ENCODE data around the gene PKHD1. TPM values are rescaled to one million over a fixed set of nuclear protein-coding genes. Genes with fewer than 3 reads are reported as not detected.

The PKHD1 gene
- total RNA-seq, 1 donor from 2014 or later: 0.02 TPM

DNA sequence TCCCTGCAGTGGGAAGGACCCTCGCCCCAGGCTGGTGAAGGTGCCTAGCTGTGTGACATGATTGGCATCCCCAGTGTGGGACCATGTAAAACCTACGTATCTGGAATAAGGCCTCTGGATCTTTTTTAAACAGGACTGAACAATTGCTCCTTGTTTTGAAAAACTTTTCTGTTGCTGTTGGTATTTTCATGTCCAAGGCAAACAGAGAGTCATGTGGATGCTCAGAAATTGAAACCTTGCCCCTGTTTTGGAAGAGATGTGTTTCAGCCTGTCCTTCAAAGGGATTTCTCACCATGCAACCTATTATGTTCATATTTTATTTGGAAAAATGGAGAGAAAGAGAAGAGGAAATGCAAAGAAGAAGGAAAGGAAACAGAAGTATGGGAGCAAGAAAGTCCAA, 362.3 kb downstream of the PKHD1 start:
- H3K4me1 Mint-ChIP-seq: no peaks in the 10 kb centered on the region
- peaks cover 9% of the 10 kb centered on the region for H3K27me3 Mint-ChIP-seq (ENCODE audit: low read depth)
- H3K36me3 Mint-ChIP-seq: no peaks in the 10 kb centered on the region
- H3K27ac Mint-ChIP-seq: no peak overlapping the region
- no peak overlapping the region for H3K4me3 Mint-ChIP-seq
- no peaks in the 10 kb centered on the region for H3K9me3 Mint-ChIP-seq
- TF ChIP-seq CTCF (IDR thresholded peaks at IDR 0.05; ENCODE audit: unreplicated experiment): no peak
- DNase-seq (ENCODE audit: low spot score in 2 of 2, unreplicated experiment in 2 of 2): no peak

DNA sequence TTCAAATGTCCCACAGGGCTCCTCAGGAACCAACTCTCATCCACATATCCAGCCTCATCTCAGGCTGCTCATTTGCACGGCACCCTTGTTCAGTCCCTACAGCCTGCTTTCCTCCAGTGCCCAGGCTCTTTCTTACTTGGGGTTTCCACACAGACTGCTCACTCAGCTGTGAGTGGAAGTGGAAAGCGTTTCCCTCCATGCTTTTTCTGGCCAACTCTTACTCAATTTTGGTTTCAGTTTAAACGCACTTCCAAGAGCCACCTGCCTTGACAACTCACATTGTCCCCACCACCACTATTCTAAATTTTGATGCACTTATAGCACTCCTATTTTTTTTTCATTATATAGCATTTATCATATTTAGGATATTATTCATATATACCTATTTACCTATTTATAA, 367.1 kb downstream of the PKHD1 start:
- no peak for DNase-seq (ENCODE audit: low spot score in 2 of 2, unreplicated experiment in 2 of 2)
- Mint-ChIP-seq H3K36me3 (no peaks in the 10 kb centered on the region), H3K4me1 (no peaks in the 10 kb centered on the region), H3K27me3 (ENCODE audit: low read depth) (peaks cover 5% of the 10 kb centered on the region), H3K9me3 (no peaks in the 10 kb centered on the region), H3K4me3 (no peak overlapping the region), H3K27ac (no peak overlapping the region)
- TF ChIP-seq CTCF (IDR thresholded peaks at IDR 0.05; ENCODE audit: unreplicated experiment): no peak

DNA sequence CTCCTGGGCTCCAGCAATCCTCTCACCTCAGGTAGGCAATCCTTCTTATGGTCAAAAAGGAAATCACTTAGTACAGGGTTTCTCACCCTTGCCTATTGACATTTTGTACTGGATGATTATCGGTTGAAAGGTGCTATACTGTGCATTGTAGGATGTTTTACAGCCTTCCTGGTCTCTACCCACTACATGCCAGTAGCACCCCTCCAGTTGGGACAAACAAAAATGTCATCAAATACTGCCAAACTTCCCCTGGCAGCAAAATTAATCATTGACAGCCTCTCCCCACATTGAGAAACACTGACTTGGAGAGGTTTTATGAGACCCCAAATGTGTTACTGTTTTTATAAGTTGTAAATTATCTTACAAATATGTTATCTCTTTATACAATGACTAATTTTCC, 368.1 kb downstream of the PKHD1 start:
- H3K9me3 Mint-ChIP-seq: no peaks in the 10 kb centered on the region
- no peaks in the 10 kb centered on the region for H3K27me3 Mint-ChIP-seq (ENCODE audit: low read depth)
- DNase-seq (ENCODE audit: low spot score in 2 of 2, unreplicated experiment in 2 of 2): no peak
- no peak for TF ChIP-seq CTCF (IDR thresholded peaks at IDR 0.05; ENCODE audit: unreplicated experiment)
- H3K27ac Mint-ChIP-seq: no peak overlapping the region
- no peaks in the 10 kb centered on the region for H3K4me1 Mint-ChIP-seq
- H3K4me3 Mint-ChIP-seq: no peak overlapping the region
- no peaks in the 10 kb centered on the region for H3K36me3 Mint-ChIP-seq

- Mint-ChIP-seq H3K4me3 (no peak overlapping the region), H3K36me3 (no peaks in the 10 kb centered on the region)
Observed at GRCh38 chr6:51718533-51718932, 368.9 kb downstream of the PKHD1 start.

DNA sequence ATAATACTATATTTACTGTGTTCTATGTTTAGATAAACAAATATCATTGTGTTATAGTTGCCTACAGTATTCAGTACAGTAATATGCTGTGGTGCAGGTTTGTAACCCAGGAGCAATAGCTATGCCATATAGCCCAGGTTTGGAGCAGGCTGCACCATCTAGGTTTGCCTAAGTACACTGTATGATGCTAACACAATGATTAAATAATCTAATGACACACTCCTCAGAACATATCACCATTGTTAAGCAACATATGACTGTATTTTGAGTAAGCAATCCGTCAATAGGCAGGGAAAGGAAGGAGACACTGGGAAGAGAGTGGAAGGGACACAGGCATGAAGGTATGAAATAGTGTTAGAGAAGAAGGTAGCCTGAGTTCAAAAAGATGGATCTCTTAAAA, 369.9 kb downstream of the PKHD1 start:
- Mint-ChIP-seq H3K36me3 (no peaks in the 10 kb centered on the region), H3K4me1 (no peaks in the 10 kb centered on the region), H3K9me3 (no peaks in the 10 kb centered on the region), H3K27ac (no peak overlapping the region), H3K4me3 (no peak overlapping the region), H3K27me3 (ENCODE audit: low read depth) (no peaks in the 10 kb centered on the region)
- DNase-seq (ENCODE audit: low spot score in 2 of 2, unreplicated experiment in 2 of 2): no peak
- no peak for TF ChIP-seq CTCF (IDR thresholded peaks at IDR 0.05; ENCODE audit: unreplicated experiment)

More at GRCh38 chr6:51718533-51718932, 368.9 kb downstream of the PKHD1 start:
- H3K27me3 Mint-ChIP-seq (ENCODE audit: low read depth): no peaks in the 10 kb centered on the region
- no peak overlapping the region for H3K27ac Mint-ChIP-seq
- no peak for TF ChIP-seq CTCF (IDR thresholded peaks at IDR 0.05; ENCODE audit: unreplicated experiment)
- no peaks in the 10 kb centered on the region for H3K9me3 Mint-ChIP-seq
- no peaks in the 10 kb centered on the region for H3K4me1 Mint-ChIP-seq
- DNase-seq (ENCODE audit: low spot score in 2 of 2, unreplicated experiment in 2 of 2): no peak

GRCh38 chr6:51711876-51712275, 375.5 kb downstream of the PKHD1 start:
- no peaks in the 10 kb centered on the region for H3K4me1 Mint-ChIP-seq
- H3K27ac Mint-ChIP-seq: no peak overlapping the region
- H3K4me3 Mint-ChIP-seq: no peak overlapping the region

More at GRCh38 chr6:51711876-51712275, 375.5 kb downstream of the PKHD1 start:
- TF ChIP-seq CTCF (IDR thresholded peaks at IDR 0.05; ENCODE audit: unreplicated experiment): no peak
- no peaks in the 10 kb centered on the region for H3K9me3 Mint-ChIP-seq
- H3K36me3 Mint-ChIP-seq: no peaks in the 10 kb centered on the region
- DNase-seq (ENCODE audit: low spot score in 2 of 2, unreplicated experiment in 2 of 2): no peak
- H3K27me3 Mint-ChIP-seq (ENCODE audit: low read depth): peaks cover 17% of the 10 kb centered on the region
